ENCODE measurements around the gene SLC8A1. TPM values are rescaled to one million over a fixed set of nuclear protein-coding genes. Genes with fewer than 3 reads are reported as not detected.

The SLC8A1 gene
- total RNA-seq, 2 donors from 2014 or later: 0.66 to 7.8 TPM

- 68 to 69% methylated on average over 2 of the region's 2 CpGs for WGBS, 2 donors
- Histone ChIP-seq H3K4me3 (no peak overlapping the region), H3K4me1 (no peaks in the 10 kb centered on the region), H3K9me3 (no peaks in the 10 kb centered on the region), H3K27ac (no peak overlapping the region), H3K36me3 (replicated peaks in 1 of 2; ENCODE audit: insufficient read depth in 1 of 2, low read depth in 2 of 2) (no peaks in the 10 kb centered on the region), H3K27me3 (no peaks in the 10 kb centered on the region)
- intact Hi-C loops (cut with DNase I): no loop called here
- ATAC-seq: no peak
- TF ChIP-seq CTCF (IDR thresholded peaks at IDR 0.05) (no peak), POLR2A (IDR thresholded peaks at IDR 0.05) (no peak)
- DNase-seq: no peak
Measured at GRCh38 chr2:40173276-40173675, 278.6 kb downstream of the SLC8A1 start.

GRCh38 chr2:40169856-40170255, 282.0 kb downstream of the SLC8A1 start:
- intact Hi-C loops (cut with DNase I): no loop called here
- ATAC-seq: no peak
- Histone ChIP-seq H3K4me3 (no peak overlapping the region), H3K9me3 (no peaks in the 10 kb centered on the region), H3K27ac (no peak overlapping the region), H3K4me1 (no peaks in the 10 kb centered on the region), H3K27me3 (no peaks in the 10 kb centered on the region), H3K36me3 (replicated peaks in 1 of 2; ENCODE audit: insufficient read depth in 1 of 2, low read depth in 2 of 2) (no peaks in the 10 kb centered on the region)
- 79 to 85% methylated on average over 3 of the region's 3 CpGs for WGBS, 2 donors
- DNase-seq: no peak
- TF ChIP-seq CTCF (IDR thresholded peaks at IDR 0.05): no peak
- no peak for TF ChIP-seq POLR2A (IDR thresholded peaks at IDR 0.05)

- ATAC-seq (no peak), DNase-seq (no peak)
- Histone ChIP-seq H3K27ac (no peak overlapping the region), H3K9me3 (no peaks in the 10 kb centered on the region), H3K4me1 (no peaks in the 10 kb centered on the region), H3K4me3 (no peak overlapping the region), H3K36me3 (replicated peaks in 1 of 2; ENCODE audit: insufficient read depth in 1 of 2, low read depth in 2 of 2) (no peaks in the 10 kb centered on the region), H3K27me3 (no peaks in the 10 kb centered on the region)
- TF ChIP-seq POLR2A (IDR thresholded peaks at IDR 0.05) (no peak), CTCF (IDR thresholded peaks at IDR 0.05) (no peak)
- intact Hi-C loops (cut with DNase I): no loop called here
- WGBS, 2 donors: 90 to 96% methylated on average over 2 of the region's 2 CpGs
Measured at GRCh38 chr2:40169430-40169829, 282.5 kb downstream of the SLC8A1 start.

GRCh38 chr2:40168546-40168945, 283.3 kb downstream of the SLC8A1 start:
- Histone ChIP-seq H3K9me3 (no peaks in the 10 kb centered on the region), H3K27ac (no peak overlapping the region), H3K27me3 (no peaks in the 10 kb centered on the region), H3K4me3 (no peak overlapping the region), H3K4me1 (no peaks in the 10 kb centered on the region), H3K36me3 (replicated peaks in 1 of 2; ENCODE audit: insufficient read depth in 1 of 2, low read depth in 2 of 2) (no peaks in the 10 kb centered on the region)
- no peak for ATAC-seq
- 0 to 22% methylated on average over 1 of the region's 1 CpG for WGBS, 2 donors
- no peak for DNase-seq
- TF ChIP-seq CTCF (IDR thresholded peaks at IDR 0.05): no peak
- TF ChIP-seq POLR2A (IDR thresholded peaks at IDR 0.05): no peak
- intact Hi-C loops (cut with DNase I): no loop called here

GRCh38 chr2:40168032-40168431, 283.9 kb downstream of the SLC8A1 start:
- ATAC-seq (no peak), DNase-seq (no peak)
- no peak overlapping the region for H3K27ac ChIP-seq
- H3K4me1 ChIP-seq: no peaks in the 10 kb centered on the region
- H3K9me3 ChIP-seq: no peaks in the 10 kb centered on the region
- intact Hi-C loops (cut with DNase I): no loop called here
- no peak for TF ChIP-seq CTCF (IDR thresholded peaks at IDR 0.05)
- TF ChIP-seq POLR2A (IDR thresholded peaks at IDR 0.05): no peak
- no peak overlapping the region for H3K4me3 ChIP-seq
- 60 to 63% methylated on average over 4 of the region's 4 CpGs for WGBS, 2 donors
- H3K27me3 ChIP-seq: no peaks in the 10 kb centered on the region
- no peaks in the 10 kb centered on the region for H3K36me3 ChIP-seq (replicated peaks in 1 of 2; ENCODE audit: insufficient read depth in 1 of 2, low read depth in 2 of 2)
